ENCODE measurements around the gene TTI1. TPM values are rescaled to one million over a fixed set of nuclear protein-coding genes. Genes with fewer than 3 reads are reported as not detected.

TTI1 gene
- total RNA-seq, 1 donor, result 14.8 TPM

GRCh38 chr20:38078084-38078483, 44.8 kb upstream of the TTI1 start:
- Histone ChIP-seq H3K79me2 (ENCODE audit: insufficient read depth, low read length) (peaks cover 52% of the 10 kb centered on the region), H4K20me1 (ENCODE audit: insufficient read depth, low read length) (no peaks in the 10 kb centered on the region), H3K9me3 (ENCODE audit: low read depth, low read length) (no peaks in the 10 kb centered on the region), H3K4me2 (ENCODE audit: insufficient read depth, low read length) (no peak overlapping the region), H2AFZ (ENCODE audit: low read length) (no peak overlapping the region), H3K36me3 (ENCODE audit: insufficient read depth, low read length) (peaks cover 20% of the 10 kb centered on the region), H3K4me1 (ENCODE audit: insufficient read depth, low read length) (peaks cover 27% of the 10 kb centered on the region), H3K27ac (ENCODE audit: low read depth, low read length) (no peak overlapping the region), H3K27me3 (ENCODE audit: insufficient read depth, low read length) (no peaks in the 10 kb centered on the region), H3K4me3 (ENCODE audit: insufficient read depth, low read length) (no peak overlapping the region)
- no peak for TF ChIP-seq CTCF (IDR thresholded peaks at IDR 0.05; ENCODE audit: extremely low read depth, low read depth, low read length)
- DNase-seq (ENCODE audit: insufficient read length, low spot score, missing footprints), result no peak

- H3K36me3 ChIP-seq (ENCODE audit: insufficient read depth, low read length), result peaks cover 27% of the 10 kb centered on the region
- H3K9me3 ChIP-seq (ENCODE audit: low read depth, low read length), result no peaks in the 10 kb centered on the region
- H3K27ac ChIP-seq (ENCODE audit: low read depth, low read length), result no peak overlapping the region
- no peak overlapping the region for H3K4me2 ChIP-seq (ENCODE audit: insufficient read depth, low read length)
- H3K4me3 ChIP-seq (ENCODE audit: insufficient read depth, low read length), result no peak overlapping the region
- H3K4me1 ChIP-seq (ENCODE audit: insufficient read depth, low read length), result peaks cover 35% of the 10 kb centered on the region
- H4K20me1 ChIP-seq (ENCODE audit: insufficient read depth, low read length), result no peaks in the 10 kb centered on the region
- no peak overlapping the region for H2AFZ ChIP-seq (ENCODE audit: low read length)
- no peaks in the 10 kb centered on the region for H3K27me3 ChIP-seq (ENCODE audit: insufficient read depth, low read length)
- DNase-seq (ENCODE audit: insufficient read length, low spot score, missing footprints), result no peak
- peaks cover 45% of the 10 kb centered on the region for H3K79me2 ChIP-seq (ENCODE audit: insufficient read depth, low read length)
- no peak for TF ChIP-seq CTCF (IDR thresholded peaks at IDR 0.05; ENCODE audit: extremely low read depth, low read depth, low read length)
Measured at GRCh38 chr20:38076548-38076947, 43.3 kb upstream of the TTI1 start.

GRCh38 chr20:38075161-38075998, 42.1 kb upstream of the TTI1 start:
- Histone ChIP-seq H3K27me3 (ENCODE audit: insufficient read depth, low read length) (no peaks in the 10 kb centered on the region), H3K36me3 (ENCODE audit: insufficient read depth, low read length) (peaks cover 38% of the 10 kb centered on the region), H3K4me2 (ENCODE audit: insufficient read depth, low read length) (no peak overlapping the region), H3K9me3 (ENCODE audit: low read depth, low read length) (no peaks in the 10 kb centered on the region), H3K4me3 (ENCODE audit: insufficient read depth, low read length) (no peak overlapping the region), H4K20me1 (ENCODE audit: insufficient read depth, low read length) (no peaks in the 10 kb centered on the region), H2AFZ (ENCODE audit: low read length) (no peak overlapping the region), H3K4me1 (ENCODE audit: insufficient read depth, low read length) (peaks cover 35% of the 10 kb centered on the region), H3K27ac (ENCODE audit: low read depth, low read length) (peak overlapping the region; percentile 19), H3K79me2 (ENCODE audit: insufficient read depth, low read length) (peaks cover 34% of the 10 kb centered on the region)
- no peak for DNase-seq (ENCODE audit: insufficient read length, low spot score, missing footprints)
- no peak for TF ChIP-seq CTCF (IDR thresholded peaks at IDR 0.05; ENCODE audit: extremely low read depth, low read depth, low read length)

- Histone ChIP-seq H2AFZ (ENCODE audit: low read length) (no peak overlapping the region), H3K4me1 (ENCODE audit: insufficient read depth, low read length) (peaks cover 35% of the 10 kb centered on the region), H3K79me2 (ENCODE audit: insufficient read depth, low read length) (peaks cover 24% of the 10 kb centered on the region), H3K4me3 (ENCODE audit: insufficient read depth, low read length) (no peak overlapping the region), H4K20me1 (ENCODE audit: insufficient read depth, low read length) (no peaks in the 10 kb centered on the region), H3K4me2 (ENCODE audit: insufficient read depth, low read length) (no peak overlapping the region), H3K27me3 (ENCODE audit: insufficient read depth, low read length) (no peaks in the 10 kb centered on the region), H3K36me3 (ENCODE audit: insufficient read depth, low read length) (peaks cover 37% of the 10 kb centered on the region), H3K27ac (ENCODE audit: low read depth, low read length) (peak overlapping the region; percentile 57), H3K9me3 (ENCODE audit: low read depth, low read length) (no peaks in the 10 kb centered on the region)
- DNase-seq (ENCODE audit: insufficient read length, low spot score, missing footprints), result peak; percentile 92
- TF ChIP-seq CTCF (IDR thresholded peaks at IDR 0.05; ENCODE audit: extremely low read depth, low read depth, low read length), result peak; percentile 85
Measured at GRCh38 chr20:38073307-38074071, 40.2 kb upstream of the TTI1 start.

Data from osteoblast (primary cell).